SU-DHL-6 (cell line): ENCODE measurements around the gene SLC22A24.
"Not testable (repeated sequence)": the region's sequence is repeated elsewhere in the genome, so short reads cannot be mapped to it uniquely, and the experiment has no call there.

ENCODE experiments used
- H2AFZ ChIP-seq: fragments of 200-600 bp; sonication (generic); 2 replicates; pipeline ENCODE4 v1.6.1; 2014; ENCODE audit warnings: low read depth, mild to moderate bottlenecking, moderate library complexity, mixed read lengths, antibody characterized with exemption, low read length; ENCODE audit not compliant: severe bottlenecking
- H3F3A ChIP-seq: fragments of 200-600 bp; shearing (Covaris generic); 2 replicates; pipeline ENCODE4 v1.6.0; 2016; ENCODE audit warnings: antibody characterized with exemption, mild to moderate bottlenecking; ENCODE audit not compliant: insufficient read depth
- H3K27ac ChIP-seq: fragments of 200-600 bp; sonication (generic); 2 replicates; pipeline ENCODE4 v1.5.1; 2016; ENCODE audit warnings: low read depth, mild to moderate bottlenecking, low read length, moderate library complexity, mixed read lengths
- H3K27me3 ChIP-seq: fragments of 200-600 bp; sonication (generic), shearing (Covaris generic); 2 replicates; pipeline ENCODE4 v1.6.0; 2014; ENCODE audit warnings: mild to moderate bottlenecking, low read length
- H3K36me3 ChIP-seq: fragments of 200-600 bp; sonication (generic); 2 replicates; pipeline ENCODE4 v1.6.1; 2014; ENCODE audit warnings: mild to moderate bottlenecking, low read length, mixed read lengths
- H3K4me2 ChIP-seq: fragments of 300-600, 200-600 bp; shearing (Covaris generic), sonication (generic); 2 replicates; pipeline ENCODE4 v1.6.0; 2014; ENCODE audit warnings: low read length, low read depth, mild to moderate bottlenecking; ENCODE audit not compliant: poor library complexity, severe bottlenecking
- H3K4me3 ChIP-seq: fragments of 200-600 bp; sonication (generic); 2 replicates; pipeline ENCODE4 v1.5.1; 2014; ENCODE audit warnings: antibody characterized with exemption, low read length, mild to moderate bottlenecking, mixed read lengths; ENCODE audit not compliant: insufficient read depth, poor library complexity, severe bottlenecking
- H3K79me2 ChIP-seq: fragments of 200-600 bp; sonication (generic); 2 replicates; pipeline ENCODE4 v1.6.1; 2014; ENCODE audit warnings: mild to moderate bottlenecking, low read length, moderate library complexity; ENCODE audit not compliant: insufficient read depth
- H3K9ac ChIP-seq: fragments of 200-600 bp; sonication (generic); 2 replicates; pipeline ENCODE4 v1.7.0; 2014; ENCODE audit warnings: mild to moderate bottlenecking, low read length
- H3K9me2 ChIP-seq: fragments of 200-600 bp; sonication (generic); replicated peaks from 2 replicates; pipeline ENCODE4 v1.6.1; 2014; ENCODE audit warnings: low read length; ENCODE audit not compliant: insufficient read depth
- H3K9me3 ChIP-seq: fragments of 200-600 bp; sonication (generic); 2 replicates; pipeline ENCODE4 v1.6.1; 2014; ENCODE audit warnings: low read length, mixed read lengths; ENCODE audit not compliant: insufficient read depth
- H4K20me1 ChIP-seq: fragments of 200-600 bp; sonication (generic); 2 replicates; pipeline ENCODE4 v1.6.1; 2014; ENCODE audit warnings: low read depth, mild to moderate bottlenecking, antibody characterized with exemption, low read length, moderate library complexity, mixed read lengths
- EZH2phosphoT487 ChIP-seq: fragments of 200-600 bp; sonication (generic), shearing (Covaris generic); conservative IDR thresholded peaks from 2 replicates; pipeline ENCODE4 v1.6.1; 2018; ENCODE audit warnings: mild to moderate bottlenecking, antibody characterized with exemption, low read length, moderate library complexity, mixed read lengths
- TF ChIP-seq, protein P1 (sequence below): fragments of 200-600 bp; sonication (generic); IDR thresholded peaks from one replicate; pipeline ENCODE4 v1.5.1; 2017; ENCODE audit warnings: antibody characterized with exemption, mild to moderate bottlenecking, low read length, moderate library complexity; ENCODE audit not compliant: insufficient read depth, poor library complexity, severe bottlenecking

Gene SLC22A24

DNA sequence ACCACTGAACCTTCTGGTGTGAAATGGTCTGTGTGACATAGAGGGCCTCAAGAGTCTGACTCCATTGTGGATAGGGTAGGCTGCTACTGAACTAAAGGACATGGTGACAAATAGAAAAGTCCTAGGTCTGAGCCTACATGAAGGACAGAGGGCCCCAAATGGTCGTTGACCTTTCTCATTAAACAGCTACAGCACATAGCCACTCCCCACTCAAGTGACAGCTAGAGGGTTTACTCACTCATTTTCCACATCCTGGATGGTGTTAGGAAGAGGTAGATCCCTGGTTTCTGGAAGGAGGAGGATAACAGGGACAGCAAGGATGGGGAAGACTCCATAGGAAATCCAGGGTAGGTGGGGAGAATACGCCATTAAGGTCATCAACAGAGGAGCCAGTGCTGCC lies 63.3 kb downstream of the SLC22A24 start:
- no peaks in the 10 kb centered on the region for H4K20me1 ChIP-seq
- TF ChIP-seq EZH2phosphoT487 = no peak
- TF ChIP-seq, protein P1, sequence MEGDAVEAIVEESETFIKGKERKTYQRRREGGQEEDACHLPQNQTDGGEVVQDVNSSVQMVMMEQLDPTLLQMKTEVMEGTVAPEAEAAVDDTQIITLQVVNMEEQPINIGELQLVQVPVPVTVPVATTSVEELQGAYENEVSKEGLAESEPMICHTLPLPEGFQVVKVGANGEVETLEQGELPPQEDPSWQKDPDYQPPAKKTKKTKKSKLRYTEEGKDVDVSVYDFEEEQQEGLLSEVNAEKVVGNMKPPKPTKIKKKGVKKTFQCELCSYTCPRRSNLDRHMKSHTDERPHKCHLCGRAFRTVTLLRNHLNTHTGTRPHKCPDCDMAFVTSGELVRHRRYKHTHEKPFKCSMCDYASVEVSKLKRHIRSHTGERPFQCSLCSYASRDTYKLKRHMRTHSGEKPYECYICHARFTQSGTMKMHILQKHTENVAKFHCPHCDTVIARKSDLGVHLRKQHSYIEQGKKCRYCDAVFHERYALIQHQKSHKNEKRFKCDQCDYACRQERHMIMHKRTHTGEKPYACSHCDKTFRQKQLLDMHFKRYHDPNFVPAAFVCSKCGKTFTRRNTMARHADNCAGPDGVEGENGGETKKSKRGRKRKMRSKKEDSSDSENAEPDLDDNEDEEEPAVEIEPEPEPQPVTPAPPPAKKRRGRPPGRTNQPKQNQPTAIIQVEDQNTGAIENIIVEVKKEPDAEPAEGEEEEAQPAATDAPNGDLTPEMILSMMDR = no peak
- H3K4me3 ChIP-seq = no peak overlapping the region
- H3K36me3 ChIP-seq = no peaks in the 10 kb centered on the region
- H3K79me2 ChIP-seq = no peaks in the 10 kb centered on the region
- no peak overlapping the region for H3K27ac ChIP-seq
- H3F3A ChIP-seq = no peaks in the 10 kb centered on the region
- no peaks in the 10 kb centered on the region for H3K9me2 ChIP-seq
- no peak overlapping the region for H2AFZ ChIP-seq
- H3K4me2 ChIP-seq = no peak overlapping the region
- no peaks in the 10 kb centered on the region for H3K9me3 ChIP-seq
- no peak overlapping the region for H3K9ac ChIP-seq
- no peaks in the 10 kb centered on the region for H3K27me3 ChIP-seq

DNA sequence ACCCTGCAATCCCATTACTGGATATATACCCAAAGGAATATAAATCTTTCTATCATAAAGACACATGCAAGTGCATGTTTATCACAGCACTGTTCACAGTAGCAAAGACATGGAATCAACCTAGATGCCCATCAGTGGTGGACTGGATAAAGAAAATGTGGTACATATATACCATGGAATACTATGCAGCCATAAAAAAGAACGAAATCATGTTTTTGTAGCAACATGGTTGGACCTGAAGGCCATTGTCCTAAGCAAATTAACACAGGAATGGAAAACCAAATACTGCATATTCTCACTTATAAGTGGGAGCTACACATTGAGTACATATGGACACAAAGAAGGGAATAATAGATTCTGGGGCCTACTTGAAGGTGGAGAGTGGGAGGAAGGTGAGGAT lies 97.8 kb downstream of the SLC22A24 start:
- not testable (repeated sequence) for H3K36me3 ChIP-seq, H3K27me3 ChIP-seq, H3K27ac ChIP-seq, H3K9ac ChIP-seq, H3K4me2 ChIP-seq, H3F3A ChIP-seq, H3K9me2 ChIP-seq, H4K20me1 ChIP-seq, H2AFZ ChIP-seq, H3K79me2 ChIP-seq, H3K4me3 ChIP-seq, H3K9me3 ChIP-seq

DNA sequence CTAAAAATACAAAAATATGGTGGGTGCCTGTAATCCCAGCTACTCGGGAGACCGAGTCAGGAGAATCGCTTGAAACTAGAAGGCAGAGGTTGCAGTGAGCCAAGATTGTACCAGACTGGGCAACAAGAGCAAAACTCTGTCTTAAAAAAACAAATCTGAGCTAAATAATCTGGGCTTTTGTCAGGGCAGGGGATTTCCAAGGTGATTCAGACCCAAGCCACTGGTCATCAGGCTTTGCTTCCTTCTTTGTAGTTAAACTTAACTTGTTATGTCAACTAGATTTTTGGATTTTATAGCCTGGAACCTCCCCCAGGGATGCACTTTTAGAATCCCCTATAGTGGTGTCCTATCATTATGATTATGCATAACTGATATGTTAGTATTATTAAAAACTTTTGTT lies 101.4 kb downstream of the SLC22A24 start:
- Histone ChIP-seq H4K20me1 (no peaks in the 10 kb centered on the region), H3K79me2 (no peaks in the 10 kb centered on the region), H3K4me3 (no peak overlapping the region), H3K27ac (no peak overlapping the region), H2AFZ (no peak overlapping the region), H3K9me3 (no peaks in the 10 kb centered on the region), H3K9me2 (no peaks in the 10 kb centered on the region), H3K36me3 (no peaks in the 10 kb centered on the region), H3K27me3 (no peaks in the 10 kb centered on the region), H3F3A (no peaks in the 10 kb centered on the region), H3K4me2 (no peak overlapping the region), H3K9ac (no peak overlapping the region)
- TF ChIP-seq EZH2phosphoT487 = no peak
- TF ChIP-seq, protein P1 = no peak

DNA sequence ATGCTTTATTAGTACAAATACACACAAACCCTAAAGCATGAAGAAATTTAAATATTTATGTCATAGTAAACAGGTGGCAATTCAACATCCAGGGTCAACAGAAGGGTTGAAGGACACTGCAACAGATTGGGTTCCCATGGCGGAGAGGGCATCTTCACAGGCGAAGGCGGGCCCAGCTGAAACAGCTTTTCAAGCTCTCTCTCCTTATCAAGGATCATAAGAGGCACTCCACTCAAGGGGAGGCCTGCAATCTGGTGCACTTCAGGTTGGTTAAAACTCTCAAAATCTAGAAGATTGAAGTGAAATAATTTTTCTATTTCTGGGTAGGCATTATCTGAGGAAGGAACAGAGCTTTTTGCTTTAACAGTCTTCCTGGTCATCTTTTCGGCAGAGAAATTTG lies 111.6 kb downstream of the SLC22A24 start:
- H3K27me3 ChIP-seq = no peaks in the 10 kb centered on the region
- TF ChIP-seq, protein P1 = no peak
- TF ChIP-seq EZH2phosphoT487 = no peak
- no peaks in the 10 kb centered on the region for H4K20me1 ChIP-seq

More for the DNA sequence above, 111.6 kb downstream of the SLC22A24 start:
- Histone ChIP-seq H2AFZ (no peak overlapping the region), H3K4me2 (no peak overlapping the region), H3F3A (no peaks in the 10 kb centered on the region), H3K9me2 (no peaks in the 10 kb centered on the region), H3K79me2 (no peaks in the 10 kb centered on the region), H3K27ac (no peak overlapping the region), H3K4me3 (no peak overlapping the region), H3K9me3 (no peaks in the 10 kb centered on the region), H3K9ac (no peak overlapping the region), H3K36me3 (no peaks in the 10 kb centered on the region)
